ENCODE results near the gene GABRR3. TPM values are rescaled to one million over a fixed set of nuclear protein-coding genes. Genes with fewer than 3 reads are reported as not detected.

The GABRR3 gene
- polyA plus RNA-seq, 3 donors: not detected

- Histone ChIP-seq H3K36me3 (replicated peaks in 1 of 2; ENCODE audit: control insufficient read depth in 1 of 2, insufficient read depth in 2 of 2, low read length in 2 of 2) (peaks cover 25 to 62% of the 10 kb centered on the region in 2 donors), H3K27ac (ENCODE audit: low read depth in 1 of 2, low read length in 2 of 2) (no peak overlapping the region), H3K9me3 (replicated peaks in 1 of 2; ENCODE audit: control insufficient read depth in 1 of 2, insufficient read depth in 1 of 2, low read length in 2 of 2) (no peaks in the 10 kb centered on the region), H4K20me1 (ENCODE audit: insufficient read depth, low read length) (peaks cover 14% of the 10 kb centered on the region), H3K27me3 (ENCODE audit: control insufficient read depth in 2 of 2, insufficient read depth in 2 of 2, low read length in 2 of 2) (no peaks in the 10 kb centered on the region), H3K9ac (ENCODE audit: insufficient read depth, low read length, poor library complexity, severe bottlenecking) (no peak overlapping the region), H3K4me2 (replicated peaks; ENCODE audit: extremely low read depth, low read length, poor library complexity, severe bottlenecking) (no peak overlapping the region), H3K4me3 (replicated peaks in 1 of 3; ENCODE audit: low read depth in 2 of 3, low read length in 3 of 3) (no peak overlapping the region), H3K79me2 (ENCODE audit: insufficient read depth, low read length) (peaks cover 5% of the 10 kb centered on the region), H2AFZ (ENCODE audit: insufficient read depth, low read depth, low read length, poor library complexity, severe bottlenecking) (no peak overlapping the region), H3K4me1 (ENCODE audit: control insufficient read depth in 1 of 2, insufficient read depth in 2 of 2, low read length in 2 of 2) (peaks cover 26 to 30% of the 10 kb centered on the region in 2 donors)
- TF ChIP-seq CTCF (IDR thresholded peaks at IDR 0.05): no peak
- DNase-seq: no peak
- Mint-ChIP-seq H3K27ac (no peak overlapping the region), H3K9me3 (no peaks in the 10 kb centered on the region), H3K36me3 (peaks cover 44 to 45% of the 10 kb centered on the region in 2 donors), H3K27me3 (ENCODE audit: low read depth in 3 of 3) (no peaks in the 10 kb centered on the region), H3K4me3 (no peak overlapping the region), H3K4me1 (peaks cover 34% of the 10 kb centered on the region)
- no CpG with 5 or more reads among the region's 5 CpGs for WGBS (ENCODE audit: insufficient coverage)
- intact Hi-C loops (cut with micrococcal nuclease): no loop called here
These were observed 75.2 kb downstream of the GABRR3 start for GRCh38 chr3:97959872-97960271.

GRCh38 chr3:97958796-97959195 lies 76.3 kb downstream of the GABRR3 start:
- peaks cover 28 to 63% of the 10 kb centered on the region in 2 donors for H3K36me3 ChIP-seq (replicated peaks in 1 of 2; ENCODE audit: control insufficient read depth in 1 of 2, insufficient read depth in 2 of 2, low read length in 2 of 2)
- H4K20me1 ChIP-seq (ENCODE audit: insufficient read depth, low read length): peaks cover 14% of the 10 kb centered on the region
- no peaks in the 10 kb centered on the region for H3K27me3 Mint-ChIP-seq (ENCODE audit: low read depth in 3 of 3)
- H2AFZ ChIP-seq (ENCODE audit: insufficient read depth, low read depth, low read length, poor library complexity, severe bottlenecking): no peak overlapping the region
- peaks cover 41% of the 10 kb centered on the region for H3K4me1 Mint-ChIP-seq
- H3K4me2 ChIP-seq (replicated peaks; ENCODE audit: extremely low read depth, low read length, poor library complexity, severe bottlenecking): no peak overlapping the region
- intact Hi-C loops (cut with micrococcal nuclease): no loop called here
- no peak overlapping the region for H3K9ac ChIP-seq (ENCODE audit: insufficient read depth, low read length, poor library complexity, severe bottlenecking)
- TF ChIP-seq CTCF (IDR thresholded peaks at IDR 0.05): no peak
- DNase-seq: no peak
- no peak overlapping the region for H3K4me3 ChIP-seq (replicated peaks in 1 of 3; ENCODE audit: low read depth in 2 of 3, low read length in 3 of 3)
- 99% methylated on average over 9 of the region's 9 CpGs for WGBS (ENCODE audit: insufficient coverage)
- H3K4me1 ChIP-seq (ENCODE audit: control insufficient read depth in 1 of 2, insufficient read depth in 2 of 2, low read length in 2 of 2): peaks cover 35 to 41% of the 10 kb centered on the region in 2 donors
- H3K9me3 Mint-ChIP-seq: no peaks in the 10 kb centered on the region
- no peak overlapping the region for H3K4me3 Mint-ChIP-seq
- peaks cover 43 to 50% of the 10 kb centered on the region in 2 donors for H3K36me3 Mint-ChIP-seq
- H3K79me2 ChIP-seq (ENCODE audit: insufficient read depth, low read length): peaks cover under 1% of the 10 kb centered on the region
- peak overlapping the region; percentile 33 to 90 (median 85) for H3K27ac Mint-ChIP-seq
- H3K27me3 ChIP-seq (ENCODE audit: control insufficient read depth in 2 of 2, insufficient read depth in 2 of 2, low read length in 2 of 2): no peaks in the 10 kb centered on the region
- no peaks in the 10 kb centered on the region for H3K9me3 ChIP-seq (replicated peaks in 1 of 2; ENCODE audit: control insufficient read depth in 1 of 2, insufficient read depth in 1 of 2, low read length in 2 of 2)
- peak overlapping the region; percentile 11 to 64 for H3K27ac ChIP-seq (ENCODE audit: low read depth in 1 of 2, low read length in 2 of 2)
